Ishikawa (cell line): ENCODE results near the gene INPP4A.

Experiments used
- CEBPB ChIP-seq: IDR thresholded peaks from 2 replicates; pipeline ENCODE4 v1.6.1; 2012
- CREB1 ChIP-seq: IDR thresholded peaks from 2 replicates; pipeline ENCODE4 v1.6.1; 2012; ENCODE audit warnings: low read depth
- EGR1 ChIP-seq: IDR thresholded peaks from 2 replicates; pipeline ENCODE4 v1.6.1; 2012
- EP300 ChIP-seq: IDR thresholded peaks from 2 replicates; pipeline ENCODE4 v1.6.1; 2012; ENCODE audit warnings: borderline replicate concordance
- FOXM1 ChIP-seq: IDR thresholded peaks from 2 replicates; pipeline ENCODE4 v1.6.1; 2012; ENCODE audit warnings: low read depth, borderline replicate concordance
- MAX ChIP-seq: IDR thresholded peaks from 2 replicates; pipeline ENCODE4 v1.6.1; 2012
- NFIC ChIP-seq: IDR thresholded peaks from 2 replicates; pipeline ENCODE4 v1.6.1; 2012
- RAD21 ChIP-seq: IDR thresholded peaks from 2 replicates; pipeline ENCODE4 v1.6.1; 2012; ENCODE audit warnings: low read depth
- TAF1 ChIP-seq: IDR thresholded peaks from 2 replicates; pipeline ENCODE4 v1.6.1; 2012; ENCODE audit warnings: low read depth, mild to moderate bottlenecking
- TCF12 ChIP-seq: IDR thresholded peaks from 2 replicates; pipeline ENCODE4 v1.6.1; 2012; ENCODE audit warnings: low read depth
- TEAD4 ChIP-seq: IDR thresholded peaks from 2 replicates; pipeline ENCODE4 v1.6.1; 2012
- YY1 ChIP-seq: IDR thresholded peaks from 2 replicates; pipeline ENCODE4 v1.6.1; 2012; ENCODE audit warnings: low read depth
- ZBTB7A ChIP-seq: IDR thresholded peaks from 2 replicates; pipeline ENCODE4 v1.6.1; 2012; ENCODE audit warnings: low read depth
- TF ChIP-seq, protein P1 (sequence below): IDR thresholded peaks from 2 replicates; pipeline ENCODE4 v1.6.1; 2012; ENCODE audit warnings: low read depth, mild to moderate bottlenecking
- TF ChIP-seq, protein P2 (sequence below): IDR thresholded peaks from 2 replicates; pipeline ENCODE4 v1.6.1; 2012

INPP4A gene

GRCh38 chr2:98470851-98471255, 26.2 kb downstream of the INPP4A start:
- TF ChIP-seq, protein P1, sequence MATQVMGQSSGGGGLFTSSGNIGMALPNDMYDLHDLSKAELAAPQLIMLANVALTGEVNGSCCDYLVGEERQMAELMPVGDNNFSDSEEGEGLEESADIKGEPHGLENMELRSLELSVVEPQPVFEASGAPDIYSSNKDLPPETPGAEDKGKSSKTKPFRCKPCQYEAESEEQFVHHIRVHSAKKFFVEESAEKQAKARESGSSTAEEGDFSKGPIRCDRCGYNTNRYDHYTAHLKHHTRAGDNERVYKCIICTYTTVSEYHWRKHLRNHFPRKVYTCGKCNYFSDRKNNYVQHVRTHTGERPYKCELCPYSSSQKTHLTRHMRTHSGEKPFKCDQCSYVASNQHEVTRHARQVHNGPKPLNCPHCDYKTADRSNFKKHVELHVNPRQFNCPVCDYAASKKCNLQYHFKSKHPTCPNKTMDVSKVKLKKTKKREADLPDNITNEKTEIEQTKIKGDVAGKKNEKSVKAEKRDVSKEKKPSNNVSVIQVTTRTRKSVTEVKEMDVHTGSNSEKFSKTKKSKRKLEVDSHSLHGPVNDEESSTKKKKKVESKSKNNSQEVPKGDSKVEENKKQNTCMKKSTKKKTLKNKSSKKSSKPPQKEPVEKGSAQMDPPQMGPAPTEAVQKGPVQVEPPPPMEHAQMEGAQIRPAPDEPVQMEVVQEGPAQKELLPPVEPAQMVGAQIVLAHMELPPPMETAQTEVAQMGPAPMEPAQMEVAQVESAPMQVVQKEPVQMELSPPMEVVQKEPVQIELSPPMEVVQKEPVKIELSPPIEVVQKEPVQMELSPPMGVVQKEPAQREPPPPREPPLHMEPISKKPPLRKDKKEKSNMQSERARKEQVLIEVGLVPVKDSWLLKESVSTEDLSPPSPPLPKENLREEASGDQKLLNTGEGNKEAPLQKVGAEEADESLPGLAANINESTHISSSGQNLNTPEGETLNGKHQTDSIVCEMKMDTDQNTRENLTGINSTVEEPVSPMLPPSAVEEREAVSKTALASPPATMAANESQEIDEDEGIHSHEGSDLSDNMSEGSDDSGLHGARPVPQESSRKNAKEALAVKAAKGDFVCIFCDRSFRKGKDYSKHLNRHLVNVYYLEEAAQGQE = no peak
- TF ChIP-seq MAX = no peak
- no peak for TF ChIP-seq TEAD4
- no peak for TF ChIP-seq CREB1
- no peak for TF ChIP-seq YY1
- no peak for TF ChIP-seq CEBPB
- TF ChIP-seq RAD21 = no peak
- TF ChIP-seq FOXM1 = no peak
- TF ChIP-seq EGR1 = no peak
- TF ChIP-seq EP300 = no peak
- TF ChIP-seq TCF12 = no peak
- TF ChIP-seq TAF1 = no peak
- TF ChIP-seq, protein P2, sequence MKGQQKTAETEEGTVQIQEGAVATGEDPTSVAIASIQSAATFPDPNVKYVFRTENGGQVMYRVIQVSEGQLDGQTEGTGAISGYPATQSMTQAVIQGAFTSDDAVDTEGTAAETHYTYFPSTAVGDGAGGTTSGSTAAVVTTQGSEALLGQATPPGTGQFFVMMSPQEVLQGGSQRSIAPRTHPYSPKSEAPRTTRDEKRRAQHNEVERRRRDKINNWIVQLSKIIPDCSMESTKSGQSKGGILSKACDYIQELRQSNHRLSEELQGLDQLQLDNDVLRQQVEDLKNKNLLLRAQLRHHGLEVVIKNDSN = no peak
- TF ChIP-seq NFIC = no peak

- TF ChIP-seq YY1 (no peak), TAF1 (no peak), TEAD4 (no peak), CREB1 (no peak), TCF12 (no peak), ZBTB7A (no peak), EP300 (no peak), FOXM1 (no peak), CEBPB (no peak), MAX (no peak), NFIC (no peak), RAD21 (no peak)
- TF ChIP-seq, protein P2 = no peak
These were observed 26.9 kb downstream of the INPP4A start for GRCh38 chr2:98471402-98472131.

DNA sequence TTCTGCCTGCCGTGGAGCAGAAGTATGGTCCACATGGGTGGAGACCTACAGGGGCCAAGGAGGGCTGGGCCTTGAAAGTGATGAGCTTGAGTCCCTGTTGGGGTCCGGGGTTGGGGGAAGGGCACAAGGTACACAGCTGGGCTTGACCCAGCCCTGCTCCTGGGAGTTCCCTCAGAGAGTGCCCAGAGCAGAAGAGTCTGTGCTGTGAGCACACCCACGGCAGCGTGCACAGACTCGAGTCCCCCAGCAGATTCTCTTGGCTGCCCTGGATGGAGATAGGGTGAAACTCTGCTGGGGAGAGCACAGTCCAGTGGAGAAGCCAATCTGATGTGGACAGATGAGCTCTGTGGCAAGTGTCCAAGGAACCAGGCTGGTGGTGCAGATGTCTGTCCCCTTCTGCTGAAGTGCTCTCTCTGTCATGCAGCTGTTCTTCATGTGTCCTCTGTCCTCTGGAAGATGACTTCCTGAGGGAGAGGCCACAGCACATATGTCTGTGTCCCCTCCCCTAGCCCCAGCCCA, 27.5 kb downstream of the INPP4A start:
- TF ChIP-seq CREB1 (no peak), EP300 (no peak), EGR1 (no peak), MAX (no peak), FOXM1 (no peak), YY1 (no peak), CEBPB (no peak), ZBTB7A (no peak), TAF1 (no peak), TEAD4 (no peak), NFIC (no peak), RAD21 (no peak), TCF12 (no peak)
- TF ChIP-seq, protein P2 = no peak
- TF ChIP-seq, protein P1 = no peak

GRCh38 chr2:98472961-98473746, 28.5 kb downstream of the INPP4A start:
- TF ChIP-seq FOXM1 = no peak
- no peak for TF ChIP-seq TCF12
- no peak for TF ChIP-seq ZBTB7A
- no peak for TF ChIP-seq TEAD4
- TF ChIP-seq TAF1 = no peak
- TF ChIP-seq EP300 = no peak
- TF ChIP-seq EGR1 = no peak
- no peak for TF ChIP-seq RAD21
- TF ChIP-seq, protein P2 = no peak
- TF ChIP-seq MAX = no peak
- TF ChIP-seq, protein P1 = no peak
- no peak for TF ChIP-seq CEBPB
